IMR-90 (cell line): ENCODE data around the gene ARID3C. TPM values are rescaled to one million over a fixed set of nuclear protein-coding genes. Genes with fewer than 3 reads are reported as not detected.

Source experiments
- ATAC-seq: fragments of 200-7000 bp; cut with Tn5 transposase; 2 replicates; pipeline ENCODE4 v1.9.1; 2020; ENCODE audit warnings: low read depth, mild to moderate bottlenecking, moderate library complexity
- BruUV-seq: library from RNA; stranded (reverse); fragments of 400-500 nt; replicated peaks from 2 replicates; lab custom pipeline; 2021; lab: Mats Ljungman, UMichigan
- CTCF ChIA-PET: fragments of 300-600 bp; formaldehyde crosslinking; extraction: SDS; loops from one replicate; lab custom pipeline; 2021; ENCODE audit warnings: antibody characterized with exemption; lab: Yijun Ruan, JAX
- POLR2A ChIA-PET: fragments of 300-600 bp; sonication (Branson Sonifier 250); formaldehyde crosslinking; loops from one replicate; lab custom pipeline; 2022; ENCODE audit warnings: antibody characterized with exemption; ENCODE audit not compliant: unreplicated experiment; lab: Charles Lee
- DNase-seq: peaks from one replicate; pipeline ENCODE4 v3.0.0; 2013
- H2AFZ ChIP-seq: replicated peaks from 2 replicates; pipeline ENCODE3; 2013; ENCODE audit warnings: low read length, mild to moderate bottlenecking; ENCODE audit not compliant: poor library complexity
- H2AK5ac ChIP-seq: 2 replicates; pipeline ENCODE4 v1.6.1; 2013; ENCODE audit warnings: low read depth, low read length, inconsistent platforms
- H2AK9ac ChIP-seq: replicated peaks from 2 replicates; pipeline ENCODE3; 2013; ENCODE audit warnings: mild to moderate bottlenecking, low read depth, low read length, moderate library complexity; ENCODE audit not compliant: poor library complexity
- H2BK120ac ChIP-seq: 2 replicates; pipeline ENCODE4 v1.6.1; 2013; ENCODE audit warnings: low read depth, low read length, inconsistent platforms
- H2BK15ac ChIP-seq: 3 replicates; pipeline ENCODE4 v1.6.1; 2013; ENCODE audit warnings: low read depth, low read length, inconsistent platforms
- H2BK20ac ChIP-seq: 2 replicates; pipeline ENCODE4 v1.6.1; 2013; ENCODE audit warnings: low read depth, mild to moderate bottlenecking, inconsistent platforms, low read length, moderate library complexity
- H2BK5ac ChIP-seq: 2 replicates; pipeline ENCODE4 v1.6.1; 2013; ENCODE audit warnings: mild to moderate bottlenecking, low read depth, low read length, inconsistent platforms; ENCODE audit not compliant: poor library complexity, severe bottlenecking
- H3K14ac ChIP-seq: replicated peaks from 2 replicates; pipeline ENCODE4 v1.6.1; 2013; ENCODE audit warnings: low read depth, low read length, inconsistent platforms
- H3K18ac ChIP-seq: 2 replicates; pipeline ENCODE4 v1.6.1; 2013; ENCODE audit warnings: low read depth, low read length, control low read depth
- H3K23ac ChIP-seq: 2 replicates; pipeline ENCODE4 v1.6.1; 2013; ENCODE audit warnings: low read depth, low read length, inconsistent platforms
- H3K27ac ChIP-seq: 2 replicates; pipeline ENCODE4 v1.5.1; 2013; ENCODE audit warnings: mild to moderate bottlenecking, control low read depth, low read length; ENCODE audit not compliant: insufficient read depth
- H3K27me3 ChIP-seq: 2 replicates; pipeline ENCODE4 v1.6.1; 2013; ENCODE audit warnings: low read length; ENCODE audit not compliant: control insufficient read depth, insufficient read depth
- H3K36me3 ChIP-seq: 2 replicates; pipeline ENCODE4 v1.6.1; 2013; ENCODE audit warnings: low read length, mixed read lengths; ENCODE audit not compliant: control insufficient read depth, insufficient read depth
- H3K4ac ChIP-seq: 2 replicates; pipeline ENCODE4 v1.6.1; 2013; ENCODE audit warnings: low read depth, low read length, inconsistent platforms
- H3K4me1 ChIP-seq: 2 replicates; pipeline ENCODE4 v1.6.1; 2013; ENCODE audit warnings: low read length, mixed read lengths; ENCODE audit not compliant: control insufficient read depth, insufficient read depth
- H3K4me2 ChIP-seq: 2 replicates; pipeline ENCODE4 v1.6.1; 2013; ENCODE audit warnings: low read depth, mild to moderate bottlenecking, control low read depth, low read length, moderate library complexity
- H3K4me3 ChIP-seq: 2 replicates; pipeline ENCODE4 v1.5.1; 2013; ENCODE audit warnings: low read depth, mild to moderate bottlenecking, control low read depth, low read length, moderate library complexity; ENCODE audit not compliant: insufficient read depth
- H3K56ac ChIP-seq: 2 replicates; pipeline ENCODE4 v1.6.1; 2013; ENCODE audit warnings: low read length, inconsistent platforms; ENCODE audit not compliant: insufficient read depth; ENCODE audit errors: extremely low read depth
- H3K79me1 ChIP-seq, 2 experiments: 2 replicates each; pipeline ENCODE4 v1.6.1; 2013; ENCODE audit warnings: low read length in 2 of 2, inconsistent platforms in 1 of 2, low read depth in 1 of 2
- H3K9ac ChIP-seq: 2 replicates; pipeline ENCODE4 v1.6.1; 2013; ENCODE audit warnings: low read depth, low read length, control low read depth
- H3K9me1 ChIP-seq: 2 replicates; pipeline ENCODE4 v1.6.1; 2013; ENCODE audit warnings: low read length, inconsistent platforms; ENCODE audit not compliant: insufficient read depth
- H3K9me3 ChIP-seq: 2 replicates; pipeline ENCODE4 v1.6.1; 2013; ENCODE audit warnings: low read length; ENCODE audit not compliant: control insufficient read depth, insufficient read depth
- H4K20me1 ChIP-seq: 2 replicates; pipeline ENCODE4 v1.6.1; 2013; ENCODE audit warnings: low read length, inconsistent platforms; ENCODE audit not compliant: insufficient read depth
- H4K5ac ChIP-seq: 2 replicates; pipeline ENCODE4 v1.6.1; 2013; ENCODE audit warnings: mild to moderate bottlenecking, low read depth, low read length, control low read depth
- H4K8ac ChIP-seq, 2 experiments: 2 replicates each; pipeline ENCODE4 v1.6.1; 2013; ENCODE audit warnings: low read depth in 2 of 2, low read length in 2 of 2, control low read depth in 1 of 2, inconsistent platforms in 1 of 2
- H4K91ac ChIP-seq: 2 replicates; pipeline ENCODE4 v1.6.1; 2013; ENCODE audit warnings: low read depth, low read length, inconsistent platforms; ENCODE audit not compliant: insufficient read depth
- CHD1 ChIP-seq: IDR thresholded peaks from 2 replicates; pipeline ENCODE4 v1.6.1; 2012; ENCODE audit warnings: low read depth, low read length, improper control_type of control experiment
- FOS ChIP-seq: fragments of 150-350 bp; IDR thresholded peaks from 2 replicates; pipeline ENCODE4 v1.6.1; 2016; ENCODE audit warnings: low read depth, low read length
- MAFK ChIP-seq: IDR thresholded peaks from 2 replicates; pipeline ENCODE4 v1.6.1; 2012; ENCODE audit warnings: low read depth, low read length, improper control_type of control experiment
- POLR2A ChIP-seq: IDR thresholded peaks from 2 replicates; pipeline ENCODE4 v1.6.1; 2012; ENCODE audit warnings: mild to moderate bottlenecking, low read depth, low read length
- RAD21 ChIP-seq: IDR thresholded peaks from 2 replicates; pipeline ENCODE4 v1.6.1; 2012; ENCODE audit warnings: low read length, improper control_type of control experiment
- RFX5 ChIP-seq: IDR thresholded peaks from 2 replicates; pipeline ENCODE4 v1.8.0; 2012; ENCODE audit warnings: low read depth, mild to moderate bottlenecking, low read length, moderate library complexity
- WGBS, 2 experiments: methylation state at CpG; one replicate each; pipeline versions ENCODE4 v1.1.5 to v1.1.7; 2013; ENCODE audit warnings: missing lambda C conversion rate in 2 of 2; ENCODE audit not compliant: insufficient read length in 1 of 2; ENCODE audit errors: extremely low coverage in 2 of 2; 5-methylcytosine and 5-hydroxymethylcytosine counted together
- dilution Hi-C: fragments of 300-500 bp; cut with HindIII; formaldehyde crosslinking; loops from one replicate; pipeline ENCODE4 v1.14.3; 2018; ENCODE audit warnings: low sequenced_read_pairs; ENCODE audit not compliant: unreplicated experiment
- in situ Hi-C: fragments of 300-500 bp; cut with MboI; formaldehyde crosslinking; loops from 3 replicates; pipeline ENCODE4 v1.14.3; 2019; ENCODE audit warnings: low sequenced_read_pairs, inconsistent platforms, mixed read lengths
- intact Hi-C: fragments of 100-400 bp; cut with micrococcal nuclease; formaldehyde crosslinking; loops from 2 replicates; pipeline ENCODE4 v1.10.0; 2022
- polyA plus RNA-seq, 3 experiments: library from polyadenylated mRNA; depleted of rRNA; stranded (reverse); fragments of >200 nt; gene quantifications; 2 replicates each; pipeline ENCODE4 v1.2.3, GENCODE V29; 2012; ENCODE audit warnings: low replicate concordance in 1 of 3
- total RNA-seq: library from RNA; depleted of rRNA; stranded (reverse); fragments of >200 nt; gene quantifications from 2 replicates; pipeline ENCODE4 v1.2.3, GENCODE V29; 2012
- TF ChIP-seq, protein P1 (sequence below): fragments of 150-350 bp; IDR thresholded peaks from 2 replicates; pipeline ENCODE4 v1.6.1; 2016; ENCODE audit warnings: low read depth, mild to moderate bottlenecking, low read length, moderate library complexity, borderline replicate concordance
- TF ChIP-seq, protein P2 (sequence below): conservative IDR thresholded peaks from 2 replicates; pipeline ENCODE4 v1.5.1; 2012; ENCODE audit warnings: mild to moderate bottlenecking, low read depth, low read length, improper control_type of control experiment

Gene ARID3C
- total and polyA plus RNA-seq, 2 of the 4 experiments (the other 2 are of a cell fraction), result 0.07 TPM; not detected in 1

DNA sequence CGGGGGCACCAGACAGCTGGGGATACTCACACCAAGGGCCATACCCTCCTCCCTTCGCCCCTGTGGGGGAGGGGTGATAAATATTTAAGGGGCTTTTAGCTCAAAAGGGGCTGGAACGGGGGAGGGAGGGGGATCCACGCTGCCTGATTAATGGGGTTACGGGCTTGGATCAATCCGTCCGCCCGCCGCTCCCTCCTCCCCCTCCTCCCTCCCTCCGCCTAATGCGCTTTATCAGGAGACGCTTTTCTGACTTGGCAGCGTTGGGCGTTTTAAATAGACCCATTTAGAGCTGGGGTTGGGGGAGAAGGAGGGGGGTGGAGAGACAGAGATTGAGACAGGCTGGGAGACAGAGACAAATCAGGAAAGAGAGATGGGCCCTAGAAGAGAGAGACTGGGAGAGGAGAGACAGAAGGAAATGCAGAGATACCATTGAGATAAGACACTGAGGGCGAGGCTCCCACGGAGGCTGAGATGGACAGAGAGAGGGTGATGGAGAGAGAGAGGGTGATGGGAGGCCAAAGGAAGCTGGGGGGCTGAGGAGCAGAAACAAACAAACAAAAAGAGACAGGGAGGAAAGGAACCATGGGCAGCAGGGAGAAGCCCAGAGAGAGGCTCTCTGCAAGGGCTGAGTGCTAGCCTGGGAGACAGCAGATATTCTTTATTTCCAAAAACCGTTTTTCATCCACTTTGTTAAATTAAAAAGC, 49.6 kb downstream of the ARID3C start:
- Histone ChIP-seq H3K36me3 (no peaks in the 10 kb centered on the region), H3K14ac (no peak overlapping the region), H3K18ac (no peak overlapping the region), H3K56ac (no peak overlapping the region), H3K4me2 (no peak overlapping the region), H4K20me1 (no peaks in the 10 kb centered on the region), H3K4me3 (no peak overlapping the region), H3K27me3 (peaks cover 91% of the 10 kb centered on the region), H4K91ac (no peak overlapping the region), H3K23ac (no peak overlapping the region), H2BK120ac (no peak overlapping the region), H4K8ac (no peak overlapping the region), H2AFZ (no peak overlapping the region), H3K79me1 (no peaks in the 10 kb centered on the region), H2BK20ac (no peak overlapping the region), H3K9me3 (no peaks in the 10 kb centered on the region), H3K27ac (no peak overlapping the region), H3K4me1 (no peaks in the 10 kb centered on the region), H3K9ac (no peak overlapping the region), H3K4ac (no peak overlapping the region), H2BK15ac (no peak overlapping the region), H4K5ac (no peak overlapping the region), H3K9me1 (no peaks in the 10 kb centered on the region; the same call in 1 of the 2 replicates), H2AK5ac (no peak overlapping the region), H2BK5ac (no peak overlapping the region), H2AK9ac (peak overlapping the region; percentile 24)
- dilution Hi-C loops (no loop called here), intact Hi-C loops (no loop called here), in situ Hi-C loops (no loop called here)
- CTCF ChIA-PET, result interaction anchor here (1.0 to 3.0 kb wide), 2 partner anchors 13 to 33 kb away, joined by 3 to 8 read pairs; no protein-coding TSS in a partner anchor
- TF ChIP-seq, protein P1, sequence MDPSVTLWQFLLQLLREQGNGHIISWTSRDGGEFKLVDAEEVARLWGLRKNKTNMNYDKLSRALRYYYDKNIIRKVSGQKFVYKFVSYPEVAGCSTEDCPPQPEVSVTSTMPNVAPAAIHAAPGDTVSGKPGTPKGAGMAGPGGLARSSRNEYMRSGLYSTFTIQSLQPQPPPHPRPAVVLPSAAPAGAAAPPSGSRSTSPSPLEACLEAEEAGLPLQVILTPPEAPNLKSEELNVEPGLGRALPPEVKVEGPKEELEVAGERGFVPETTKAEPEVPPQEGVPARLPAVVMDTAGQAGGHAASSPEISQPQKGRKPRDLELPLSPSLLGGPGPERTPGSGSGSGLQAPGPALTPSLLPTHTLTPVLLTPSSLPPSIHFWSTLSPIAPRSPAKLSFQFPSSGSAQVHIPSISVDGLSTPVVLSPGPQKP, result no peak
- TF ChIP-seq, protein P2, sequence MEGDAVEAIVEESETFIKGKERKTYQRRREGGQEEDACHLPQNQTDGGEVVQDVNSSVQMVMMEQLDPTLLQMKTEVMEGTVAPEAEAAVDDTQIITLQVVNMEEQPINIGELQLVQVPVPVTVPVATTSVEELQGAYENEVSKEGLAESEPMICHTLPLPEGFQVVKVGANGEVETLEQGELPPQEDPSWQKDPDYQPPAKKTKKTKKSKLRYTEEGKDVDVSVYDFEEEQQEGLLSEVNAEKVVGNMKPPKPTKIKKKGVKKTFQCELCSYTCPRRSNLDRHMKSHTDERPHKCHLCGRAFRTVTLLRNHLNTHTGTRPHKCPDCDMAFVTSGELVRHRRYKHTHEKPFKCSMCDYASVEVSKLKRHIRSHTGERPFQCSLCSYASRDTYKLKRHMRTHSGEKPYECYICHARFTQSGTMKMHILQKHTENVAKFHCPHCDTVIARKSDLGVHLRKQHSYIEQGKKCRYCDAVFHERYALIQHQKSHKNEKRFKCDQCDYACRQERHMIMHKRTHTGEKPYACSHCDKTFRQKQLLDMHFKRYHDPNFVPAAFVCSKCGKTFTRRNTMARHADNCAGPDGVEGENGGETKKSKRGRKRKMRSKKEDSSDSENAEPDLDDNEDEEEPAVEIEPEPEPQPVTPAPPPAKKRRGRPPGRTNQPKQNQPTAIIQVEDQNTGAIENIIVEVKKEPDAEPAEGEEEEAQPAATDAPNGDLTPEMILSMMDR, result no peak
- TF ChIP-seq MAFK (no peak), RFX5 (no peak), FOS (no peak), POLR2A (no peak), RAD21 (no peak), CHD1 (no peak)
- POLR2A ChIA-PET, result no interaction called here
- DNase-seq, result no peak
- no peak for ATAC-seq
- 7% methylated on average over 2 of the region's 17 CpGs; no CpG with 5 or more reads in 1 of the 2 experiments for WGBS, 2 experiments
- BruUV-seq, result no TSS peak
